GM06990 (cell line): ENCODE measurements around the gene AATF.

Experiments
- DNase-seq: peaks from one replicate; pipeline ENCODE4 v3.0.0-alpha.2; 2011; ENCODE audit not compliant: insufficient read length; ENCODE audit errors: extremely low read depth
- H3K27me3 ChIP-seq: replicated peaks from 2 replicates; pipeline ENCODE4 v1.6.0; 2011; ENCODE audit warnings: low read length; ENCODE audit not compliant: control insufficient read depth, insufficient read depth
- H3K36me3 ChIP-seq: 2 replicates; pipeline ENCODE4 v1.5.1; 2011; ENCODE audit warnings: low read length; ENCODE audit not compliant: control insufficient read depth, insufficient read depth
- H3K4me3 ChIP-seq: replicated peaks from 2 replicates; pipeline ENCODE4 v1.5.1; 2011; ENCODE audit warnings: low read depth, mild to moderate bottlenecking, control low read depth, low read length
- TF ChIP-seq, protein P1 (sequence below): IDR thresholded peaks from 2 replicates; pipeline ENCODE4 v1.5.1; 2011; ENCODE audit warnings: low read length, control low read depth, mild to moderate bottlenecking, inconsistent platforms; ENCODE audit not compliant: insufficient read depth, poor library complexity, severe bottlenecking

Gene AATF

DNA sequence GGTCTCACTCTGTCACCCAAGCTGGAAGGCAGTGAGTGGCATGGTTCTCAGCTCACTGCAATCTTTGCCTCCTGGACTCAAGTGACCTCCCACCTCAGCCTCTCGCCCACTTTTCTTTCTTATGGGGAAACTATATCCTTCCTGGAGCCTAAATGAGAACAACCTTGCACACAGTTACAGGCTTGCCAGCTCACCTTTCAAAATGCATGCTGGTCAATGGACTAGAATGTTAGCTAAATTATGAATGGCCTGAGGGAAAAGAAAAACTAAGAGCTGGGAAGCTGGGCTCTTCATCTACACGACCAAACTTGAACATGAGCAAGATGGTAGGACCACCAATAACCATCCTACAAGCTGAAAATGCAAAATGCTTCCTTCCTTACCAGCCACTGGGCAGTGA is 22.1 kb upstream of the AATF start:
- Histone ChIP-seq H3K27me3 (peaks cover 2% of the 10 kb centered on the region; the same call in 1 of the 2 replicates), H3K36me3 (no peaks in the 10 kb centered on the region), H3K4me3 (no peak overlapping the region)
- no peak for DNase-seq
- TF ChIP-seq, protein P1, sequence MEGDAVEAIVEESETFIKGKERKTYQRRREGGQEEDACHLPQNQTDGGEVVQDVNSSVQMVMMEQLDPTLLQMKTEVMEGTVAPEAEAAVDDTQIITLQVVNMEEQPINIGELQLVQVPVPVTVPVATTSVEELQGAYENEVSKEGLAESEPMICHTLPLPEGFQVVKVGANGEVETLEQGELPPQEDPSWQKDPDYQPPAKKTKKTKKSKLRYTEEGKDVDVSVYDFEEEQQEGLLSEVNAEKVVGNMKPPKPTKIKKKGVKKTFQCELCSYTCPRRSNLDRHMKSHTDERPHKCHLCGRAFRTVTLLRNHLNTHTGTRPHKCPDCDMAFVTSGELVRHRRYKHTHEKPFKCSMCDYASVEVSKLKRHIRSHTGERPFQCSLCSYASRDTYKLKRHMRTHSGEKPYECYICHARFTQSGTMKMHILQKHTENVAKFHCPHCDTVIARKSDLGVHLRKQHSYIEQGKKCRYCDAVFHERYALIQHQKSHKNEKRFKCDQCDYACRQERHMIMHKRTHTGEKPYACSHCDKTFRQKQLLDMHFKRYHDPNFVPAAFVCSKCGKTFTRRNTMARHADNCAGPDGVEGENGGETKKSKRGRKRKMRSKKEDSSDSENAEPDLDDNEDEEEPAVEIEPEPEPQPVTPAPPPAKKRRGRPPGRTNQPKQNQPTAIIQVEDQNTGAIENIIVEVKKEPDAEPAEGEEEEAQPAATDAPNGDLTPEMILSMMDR, result no peak

DNA sequence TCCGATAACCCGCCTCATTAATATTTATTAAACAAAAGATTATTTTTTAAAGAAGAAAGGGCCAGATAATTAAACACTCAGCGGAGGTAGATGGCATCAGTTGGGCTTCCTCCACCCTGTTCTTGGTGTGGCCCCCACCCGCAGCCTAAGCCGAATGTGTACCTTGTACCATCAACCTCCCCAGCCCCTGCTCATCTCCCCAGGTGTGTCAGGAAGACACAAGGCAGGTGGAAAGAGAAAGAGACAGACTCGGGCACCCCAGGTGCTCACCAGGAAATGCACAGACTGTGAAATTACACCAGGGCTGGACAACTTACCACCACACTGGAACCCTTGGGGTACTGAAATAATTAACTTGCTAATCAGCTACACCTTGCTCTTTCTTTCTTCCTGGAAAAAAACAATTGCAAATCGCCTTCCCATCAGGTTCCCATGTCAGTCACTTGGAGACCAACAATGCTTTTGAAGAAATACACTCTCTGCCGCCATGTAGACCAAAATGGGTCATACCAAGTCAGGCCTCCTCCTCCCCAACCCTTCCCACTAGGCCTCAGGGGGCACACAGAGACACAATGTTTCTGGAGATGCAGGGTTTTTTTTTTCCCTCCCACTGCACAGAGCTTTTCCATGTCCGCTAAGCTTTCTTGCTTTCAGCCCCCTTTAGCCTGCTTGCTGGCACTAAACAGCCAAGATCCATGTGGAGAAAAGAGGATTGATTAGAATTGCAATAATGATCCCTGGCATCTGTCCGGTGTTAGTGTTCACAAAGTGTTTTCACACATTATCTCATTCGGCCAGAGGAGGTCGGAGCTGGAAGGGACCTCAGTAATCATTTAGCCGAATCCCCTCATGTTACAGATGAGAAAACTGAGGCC is 20.0 kb upstream of the AATF start:
- H3K4me3 ChIP-seq, result no peak overlapping the region
- H3K36me3 ChIP-seq, result no peaks in the 10 kb centered on the region
- DNase-seq, result no peak
- H3K27me3 ChIP-seq, result peaks cover 3% of the 10 kb centered on the region; the same call in 1 of the 2 replicates
- TF ChIP-seq, protein P1, result no peak

DNA sequence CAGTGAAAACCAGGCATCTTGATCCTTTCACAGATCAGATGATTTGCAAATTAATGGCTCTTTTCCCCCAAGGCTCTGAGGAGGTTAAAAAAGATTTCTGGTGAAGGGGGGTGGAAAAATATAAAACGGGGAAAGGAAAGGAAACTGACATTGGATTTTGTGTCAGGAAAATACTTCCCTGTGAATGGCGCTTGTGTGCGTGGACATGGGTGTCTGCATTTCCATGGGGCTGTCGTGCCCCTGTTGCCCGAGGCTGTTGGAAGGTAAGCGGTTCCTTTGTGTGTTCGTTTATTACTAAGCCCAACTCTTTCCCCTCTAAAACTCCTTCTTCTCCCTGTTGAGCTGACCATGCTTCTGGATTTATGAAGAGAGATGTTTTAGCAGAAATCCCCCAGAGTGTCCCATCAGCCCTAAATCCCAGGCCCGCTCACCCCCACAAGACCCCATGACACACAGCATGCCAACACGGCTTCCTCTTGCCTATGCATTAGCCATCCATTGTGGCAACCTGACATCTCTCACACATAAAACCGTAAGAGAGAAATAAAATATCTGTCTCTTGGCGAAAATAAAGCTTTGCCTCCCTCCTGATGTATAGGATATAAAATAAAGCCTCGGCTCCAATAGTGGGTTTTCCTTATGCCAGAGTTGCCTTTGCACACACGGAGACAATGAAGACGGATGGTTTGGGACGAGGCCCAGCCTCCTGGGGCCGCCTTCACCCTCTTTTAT is 18.7 kb upstream of the AATF start:
- TF ChIP-seq, protein P1, result no peak
- no peak overlapping the region for H3K4me3 ChIP-seq
- DNase-seq, result no peak
- H3K36me3 ChIP-seq, result no peaks in the 10 kb centered on the region
- H3K27me3 ChIP-seq, result peaks cover 8% of the 10 kb centered on the region

DNA sequence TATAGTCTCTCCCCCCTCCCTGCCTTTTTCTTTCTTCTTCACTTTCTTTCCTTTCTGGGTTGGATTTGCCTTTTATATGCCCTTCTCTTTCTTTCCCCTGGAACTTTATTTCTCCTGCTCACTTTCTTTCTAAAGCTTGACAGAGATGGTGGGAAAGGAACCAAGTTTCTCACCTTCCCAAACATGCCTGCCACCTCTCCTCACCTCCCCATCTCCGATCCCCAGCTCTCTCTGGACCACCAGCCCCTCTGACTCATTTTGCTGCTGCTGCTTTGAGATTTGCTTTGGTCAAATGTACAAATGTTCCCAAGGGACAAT is 18.2 kb upstream of the AATF start:
- TF ChIP-seq, protein P1, result no peak
- no peak for DNase-seq
- Histone ChIP-seq H3K4me3 (no peak overlapping the region), H3K27me3 (peaks cover 8% of the 10 kb centered on the region), H3K36me3 (no peaks in the 10 kb centered on the region)

DNA sequence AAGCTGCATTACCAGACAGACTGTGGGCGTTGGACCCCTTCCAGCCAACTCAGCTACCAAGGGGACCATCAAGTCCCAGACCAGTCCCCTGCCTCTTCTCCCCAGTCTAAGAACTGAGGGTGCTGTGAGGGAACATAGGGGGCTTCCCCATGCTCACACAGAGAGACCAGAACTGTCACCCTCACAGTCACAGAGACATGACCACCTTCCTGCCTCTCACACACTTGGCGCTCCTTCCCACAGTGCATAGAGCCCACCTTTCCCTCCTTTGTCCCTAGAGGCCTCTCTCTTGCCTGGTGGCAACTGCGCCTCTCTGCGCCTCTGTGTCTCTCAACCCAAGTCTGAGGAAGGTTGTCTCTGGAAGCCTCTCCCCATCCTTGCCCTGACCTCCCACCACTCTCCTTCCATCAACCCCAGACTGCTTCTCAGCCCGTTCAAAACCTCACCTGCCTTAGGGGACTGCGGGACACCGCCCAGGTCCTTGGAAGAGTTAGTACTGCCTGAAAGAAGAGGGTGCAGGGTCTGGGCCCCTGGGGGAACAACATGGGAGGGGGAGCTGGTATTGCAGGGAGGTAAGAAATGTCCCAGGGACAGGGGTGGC is 17.6 kb upstream of the AATF start:
- Histone ChIP-seq H3K36me3 (no peaks in the 10 kb centered on the region), H3K27me3 (peaks cover 11% of the 10 kb centered on the region), H3K4me3 (no peak overlapping the region)
- TF ChIP-seq, protein P1, result no peak
- no peak for DNase-seq
